ENCODE measurements around the gene KDM1B. TPM values are rescaled to one million over a fixed set of nuclear protein-coding genes. Genes with fewer than 3 reads are reported as not detected.

KDM1B gene
- total RNA-seq, 1 experiment from 2014 or later = 15.8 TPM

GRCh38 chr6:18187701-18188100, 32.5 kb downstream of the KDM1B start:
- no peak for DNase-seq (ENCODE audit: low spot score)
- no peak for TF ChIP-seq CTCF (conservative IDR thresholded peaks at IDR 0.05; ENCODE audit: low read depth, low read length)
- no peak for TF ChIP-seq EZH2 (IDR thresholded peaks at IDR 0.05; ENCODE audit: borderline replicate concordance, low read depth, low read length, poor library complexity, severe bottlenecking)
- BruUV-seq (replicated peaks) = no TSS peak
- H3K36me3 ChIP-seq (ENCODE audit: insufficient read depth, low read length, poor library complexity, severe bottlenecking) = no peaks in the 10 kb centered on the region
- H3K27me3 ChIP-seq (replicated peaks; ENCODE audit: insufficient read depth, low read depth, low read length, poor library complexity) = no peaks in the 10 kb centered on the region
- ChIA-PET POLR2A (ENCODE audit: low non-redundant PET) (no interaction called here), CTCF (no interaction called here)
- H3K9me3 ChIP-seq (ENCODE audit: low read depth, low read length, poor library complexity, severe bottlenecking) = no peaks in the 10 kb centered on the region
- H3K27ac ChIP-seq (ENCODE audit: low read depth, low read length, poor library complexity, severe bottlenecking) = no peak overlapping the region
- intact Hi-C loops (cut with micrococcal nuclease; ENCODE audit: unreplicated experiment) = no loop called here
- no peaks in the 10 kb centered on the region for H3K4me1 ChIP-seq (ENCODE audit: insufficient read depth, low read length, poor library complexity, severe bottlenecking)
- H3K4me3 ChIP-seq (ENCODE audit: low read depth, low read length, poor library complexity, severe bottlenecking) = no peak overlapping the region

GRCh38 chr6:18189196-18189595, 34.0 kb downstream of the KDM1B start:
- Histone ChIP-seq H3K4me3 (ENCODE audit: low read depth, low read length, poor library complexity, severe bottlenecking) (no peak overlapping the region), H3K4me1 (ENCODE audit: insufficient read depth, low read length, poor library complexity, severe bottlenecking) (no peaks in the 10 kb centered on the region), H3K27me3 (replicated peaks; ENCODE audit: insufficient read depth, low read depth, low read length, poor library complexity) (no peaks in the 10 kb centered on the region), H3K27ac (ENCODE audit: low read depth, low read length, poor library complexity, severe bottlenecking) (no peak overlapping the region), H3K9me3 (ENCODE audit: low read depth, low read length, poor library complexity, severe bottlenecking) (no peaks in the 10 kb centered on the region), H3K36me3 (ENCODE audit: insufficient read depth, low read length, poor library complexity, severe bottlenecking) (no peaks in the 10 kb centered on the region)
- DNase-seq (ENCODE audit: low spot score) = no peak
- TF ChIP-seq EZH2 (IDR thresholded peaks at IDR 0.05; ENCODE audit: borderline replicate concordance, low read depth, low read length, poor library complexity, severe bottlenecking) = no peak
- no peak for TF ChIP-seq CTCF (conservative IDR thresholded peaks at IDR 0.05; ENCODE audit: low read depth, low read length)
- BruUV-seq (replicated peaks) = no TSS peak
- intact Hi-C loops (cut with micrococcal nuclease; ENCODE audit: unreplicated experiment) = no loop called here
- CTCF ChIA-PET = no interaction called here
- POLR2A ChIA-PET (ENCODE audit: low non-redundant PET) = no interaction called here

GRCh38 chr6:18192026-18192425, 36.8 kb downstream of the KDM1B start:
- no peaks in the 10 kb centered on the region for H3K27me3 ChIP-seq (replicated peaks; ENCODE audit: insufficient read depth, low read depth, low read length, poor library complexity)
- CTCF ChIA-PET = no interaction called here
- no peaks in the 10 kb centered on the region for H3K36me3 ChIP-seq (ENCODE audit: insufficient read depth, low read length, poor library complexity, severe bottlenecking)
- H3K9me3 ChIP-seq (ENCODE audit: low read depth, low read length, poor library complexity, severe bottlenecking) = no peaks in the 10 kb centered on the region
- intact Hi-C loops (cut with micrococcal nuclease; ENCODE audit: unreplicated experiment) = no loop called here
- TF ChIP-seq EZH2 (IDR thresholded peaks at IDR 0.05; ENCODE audit: borderline replicate concordance, low read depth, low read length, poor library complexity, severe bottlenecking) (no peak), CTCF (conservative IDR thresholded peaks at IDR 0.05; ENCODE audit: low read depth, low read length) (no peak)
- H3K27ac ChIP-seq (ENCODE audit: low read depth, low read length, poor library complexity, severe bottlenecking) = no peak overlapping the region
- no peaks in the 10 kb centered on the region for H3K4me1 ChIP-seq (ENCODE audit: insufficient read depth, low read length, poor library complexity, severe bottlenecking)
- no TSS peak for BruUV-seq (replicated peaks)
- no peak overlapping the region for H3K4me3 ChIP-seq (ENCODE audit: low read depth, low read length, poor library complexity, severe bottlenecking)
- POLR2A ChIA-PET (ENCODE audit: low non-redundant PET) = no interaction called here
- DNase-seq (ENCODE audit: low spot score) = no peak

Data from A673 (cell line).